Activated T-helper 1 cell treated with anti-CD3 and anti-CD28 coated beads, Interleukin-12 subunit alpha, Interleukin-12 subunit beta, Interleukin-2, Interleukin-4 antibody, amounts not matched to agents 30 ng/mL and 10 ng/mL and 1 ng/mL, durations not matched to agents 14 hours and 24 hours and 36 hours (primary cell): ENCODE data around the gene B3GALT6. TPM values are rescaled to one million over a fixed set of nuclear protein-coding genes. Genes with fewer than 3 reads are reported as not detected.
"Not testable (repeated sequence)": the region's sequence is repeated elsewhere in the genome, so short reads cannot be mapped to it uniquely, and the experiment has no call there.

ENCODE experiments used
- DNase-seq: peaks from one replicate; pipeline ENCODE4 v3.0.0; 2021; ENCODE audit warnings: low spot score
- H3K27ac Mint-ChIP-seq: one replicate; pipeline ENCODE4 v1.8.0; 2021; ENCODE audit warnings: mild to moderate bottlenecking, mixed read lengths
- H3K27me3 Mint-ChIP-seq: one replicate; pipeline ENCODE4 v1.8.0; 2022; ENCODE audit warnings: mild to moderate bottlenecking, moderate library complexity, mixed read lengths; ENCODE audit not compliant: insufficient read depth
- H3K36me3 Mint-ChIP-seq: one replicate; pipeline ENCODE4 v1.8.0; 2021; ENCODE audit warnings: low read depth, mixed read lengths
- H3K4me1 Mint-ChIP-seq: one replicate; pipeline ENCODE4 v1.8.0; 2021; ENCODE audit warnings: low read depth, mixed read lengths
- H3K4me3 Mint-ChIP-seq: one replicate; pipeline ENCODE4 v1.8.0; 2021; ENCODE audit warnings: mild to moderate bottlenecking, moderate library complexity, mixed read lengths
- H3K9me3 Mint-ChIP-seq: one replicate; pipeline ENCODE4 v1.8.0; 2021; ENCODE audit warnings: mixed read lengths
- intact Hi-C: fragments of 100-400 bp; cut with micrococcal nuclease; formaldehyde crosslinking; loops from one replicate; pipeline ENCODE4 v1.15.1; 2024
- total RNA-seq: library from RNA; stranded (reverse); gene quantifications from 2 replicates; pipeline ENCODE4 v1.2.3, GENCODE V29; 2022

Gene B3GALT6
- total RNA-seq, 1 donor from 2014 or later = 45.9 TPM

DNA sequence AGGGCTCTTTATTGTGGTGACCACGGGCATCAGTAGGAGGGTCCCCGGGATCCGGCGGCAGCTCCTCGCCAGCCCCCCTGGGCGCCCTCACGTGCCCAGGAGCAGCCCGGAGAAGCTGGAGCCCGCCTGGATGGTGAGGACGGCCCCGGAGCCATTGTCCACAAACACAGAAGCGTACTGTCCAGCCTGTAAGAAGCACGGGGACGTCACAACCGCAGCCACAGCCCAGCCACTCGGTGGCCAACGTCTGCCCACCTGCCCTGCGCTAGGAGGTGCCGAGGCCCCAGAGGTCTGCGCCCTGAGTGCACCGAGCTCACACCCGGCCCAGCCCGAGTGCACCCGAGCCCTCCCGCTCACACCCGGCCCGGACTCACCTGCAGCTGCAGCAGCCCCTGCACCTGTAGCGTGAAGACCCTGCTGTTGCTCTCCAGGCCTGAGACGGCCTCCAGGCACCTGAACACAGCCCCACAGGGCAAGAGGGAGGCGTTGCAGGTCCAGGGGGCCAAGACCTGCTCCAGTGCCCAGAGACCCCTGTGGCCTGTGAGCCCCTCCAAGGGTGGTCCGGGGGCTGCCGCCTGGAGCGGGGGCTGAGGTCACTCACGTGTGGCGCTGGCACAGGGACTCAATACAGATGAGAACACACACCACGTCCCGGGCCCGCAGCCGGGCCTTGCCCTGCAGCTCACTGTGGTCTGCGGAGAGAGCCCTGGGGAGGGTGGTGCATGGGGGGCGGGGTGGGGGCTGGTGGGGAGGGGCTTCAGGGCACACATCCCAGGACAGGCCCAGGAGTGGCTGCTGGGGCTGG is 10.6 kb downstream of the B3GALT6 start:
- no peak overlapping the region for H3K27ac Mint-ChIP-seq
- DNase-seq = no peak
- no peaks in the 10 kb centered on the region for H3K9me3 Mint-ChIP-seq
- intact Hi-C loops = no loop called here
- no peak overlapping the region for H3K4me3 Mint-ChIP-seq
- H3K4me1 Mint-ChIP-seq = no peaks in the 10 kb centered on the region
- no peaks in the 10 kb centered on the region for H3K36me3 Mint-ChIP-seq
- no peaks in the 10 kb centered on the region for H3K27me3 Mint-ChIP-seq

DNA sequence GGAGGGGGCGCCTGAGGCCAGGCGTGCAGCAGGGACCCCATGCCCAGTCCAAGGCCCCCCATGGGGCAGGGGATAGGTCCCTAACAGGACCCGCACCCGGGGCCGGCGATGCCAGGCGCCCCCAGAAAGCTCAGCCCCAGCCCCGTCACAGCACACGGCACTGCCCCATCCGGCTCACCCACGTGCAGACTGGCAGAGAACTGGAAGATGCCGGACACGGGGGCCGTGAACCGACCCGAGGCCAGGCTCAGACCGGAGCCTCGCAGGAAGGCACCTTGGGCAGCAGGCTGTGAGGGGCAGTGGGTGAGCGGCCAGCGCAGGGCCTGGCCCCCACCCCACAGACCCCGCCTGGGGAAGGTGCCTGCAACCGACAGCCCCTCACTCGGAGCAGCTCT is 11.2 kb downstream of the B3GALT6 start:
- intact Hi-C loops = no loop called here
- H3K4me1 Mint-ChIP-seq = no peaks in the 10 kb centered on the region
- no peak overlapping the region for H3K4me3 Mint-ChIP-seq

DNA sequence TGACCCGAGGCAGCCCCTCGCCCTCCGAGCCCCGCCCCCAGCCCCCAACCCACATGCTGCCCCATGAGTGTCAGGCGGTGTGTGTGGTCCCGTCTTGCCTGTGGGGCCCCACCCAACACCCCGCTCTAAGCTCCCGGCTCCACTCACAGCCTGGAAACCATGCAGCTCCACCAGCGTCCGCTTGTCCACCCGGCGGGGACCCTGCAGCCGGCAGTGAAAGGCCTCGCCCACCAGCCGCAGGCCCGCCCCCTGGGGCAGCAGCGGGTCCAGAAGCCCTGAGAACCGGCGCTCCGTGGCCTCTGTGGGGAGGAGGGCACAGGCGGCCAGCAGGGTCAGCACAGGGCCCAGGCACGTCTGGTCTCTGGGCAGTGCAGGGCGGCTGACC is 11.8 kb downstream of the B3GALT6 start:
- no peak for DNase-seq
- intact Hi-C loops = no loop called here
- Mint-ChIP-seq H3K27me3 (no peaks in the 10 kb centered on the region), H3K9me3 (no peaks in the 10 kb centered on the region), H3K4me3 (no peak overlapping the region), H3K36me3 (no peaks in the 10 kb centered on the region), H3K4me1 (no peaks in the 10 kb centered on the region), H3K27ac (no peak overlapping the region)

More for the DNA sequence above, 11.2 kb downstream of the B3GALT6 start:
- no peaks in the 10 kb centered on the region for H3K27me3 Mint-ChIP-seq
- H3K9me3 Mint-ChIP-seq = no peaks in the 10 kb centered on the region
- no peaks in the 10 kb centered on the region for H3K36me3 Mint-ChIP-seq
- H3K27ac Mint-ChIP-seq = no peak overlapping the region
- DNase-seq = no peak

DNA sequence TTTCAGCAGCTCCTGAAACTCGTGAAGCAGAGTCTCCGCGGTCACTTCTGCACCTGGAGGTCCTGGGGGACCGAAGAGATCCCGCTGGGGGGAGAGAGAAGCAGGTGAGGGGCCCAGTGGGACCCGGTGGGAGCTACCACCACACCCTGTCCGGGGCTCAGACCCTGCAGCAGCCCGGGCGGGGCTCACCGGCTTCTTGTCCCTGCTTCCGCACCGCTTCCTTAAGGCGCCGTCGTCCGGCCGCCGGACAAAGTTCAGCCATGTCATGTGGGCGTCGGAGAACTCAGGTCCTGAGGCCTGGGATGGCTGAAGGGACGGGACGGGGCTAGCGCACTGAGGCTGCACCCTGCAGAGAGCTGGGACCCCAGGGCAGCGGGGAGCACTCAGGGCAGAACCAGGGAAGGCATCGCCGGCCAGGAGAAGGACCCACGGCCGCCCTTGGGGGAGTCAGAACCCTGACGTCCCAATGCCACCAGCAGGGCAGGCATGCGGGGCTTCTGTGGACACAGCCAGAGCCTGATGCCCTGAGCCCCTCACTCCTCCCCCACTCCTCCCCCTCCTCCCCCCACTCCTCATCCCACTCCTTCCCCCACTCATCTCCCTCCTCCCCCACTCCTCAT is 12.3 kb downstream of the B3GALT6 start:
- H3K4me3 Mint-ChIP-seq = no peak overlapping the region
- no peak for DNase-seq
- no peaks in the 10 kb centered on the region for H3K9me3 Mint-ChIP-seq
- H3K27ac Mint-ChIP-seq = no peak overlapping the region
- H3K27me3 Mint-ChIP-seq = no peaks in the 10 kb centered on the region
- intact Hi-C loops = no loop called here
- H3K36me3 Mint-ChIP-seq = no peaks in the 10 kb centered on the region
- no peaks in the 10 kb centered on the region for H3K4me1 Mint-ChIP-seq

DNA sequence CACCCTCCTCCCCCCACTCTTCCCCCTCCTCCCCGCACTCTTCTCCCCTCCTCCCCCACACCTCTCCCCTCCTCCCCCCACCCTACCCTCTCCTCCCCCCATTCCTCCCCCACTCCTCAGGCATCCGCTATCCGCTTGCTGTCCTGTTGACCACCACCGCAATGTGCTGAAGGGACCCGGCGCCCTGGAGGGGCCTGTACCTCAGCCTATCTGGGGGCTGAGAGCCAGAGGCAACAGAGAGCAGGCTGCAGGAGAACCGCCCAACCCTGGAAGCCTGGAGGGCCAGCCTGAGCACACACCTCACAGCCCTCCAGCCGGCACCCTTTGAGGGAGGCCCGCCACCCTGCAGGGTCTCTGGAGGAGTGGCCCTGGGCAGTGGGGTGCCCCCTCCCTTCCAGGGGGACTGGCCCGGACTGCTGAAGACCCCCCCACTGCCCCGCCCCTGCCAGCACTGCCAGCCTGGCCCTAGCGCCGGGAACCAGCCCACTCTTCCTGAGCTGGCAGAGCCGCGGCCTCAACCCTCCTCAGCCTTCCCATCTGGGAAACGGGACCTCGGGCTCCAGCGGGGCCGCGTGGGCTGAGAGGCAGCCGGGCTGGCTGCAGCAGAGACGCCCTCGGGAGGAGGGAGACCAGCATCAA is 13.3 kb downstream of the B3GALT6 start:
- Mint-ChIP-seq H3K4me1 (peaks cover 8% of the 10 kb centered on the region), H3K9me3 (no peaks in the 10 kb centered on the region), H3K27ac (no peak overlapping the region), H3K36me3 (no peaks in the 10 kb centered on the region), H3K4me3 (no peak overlapping the region), H3K27me3 (no peaks in the 10 kb centered on the region)
- DNase-seq = no peak
- intact Hi-C loops = no loop called here

DNA sequence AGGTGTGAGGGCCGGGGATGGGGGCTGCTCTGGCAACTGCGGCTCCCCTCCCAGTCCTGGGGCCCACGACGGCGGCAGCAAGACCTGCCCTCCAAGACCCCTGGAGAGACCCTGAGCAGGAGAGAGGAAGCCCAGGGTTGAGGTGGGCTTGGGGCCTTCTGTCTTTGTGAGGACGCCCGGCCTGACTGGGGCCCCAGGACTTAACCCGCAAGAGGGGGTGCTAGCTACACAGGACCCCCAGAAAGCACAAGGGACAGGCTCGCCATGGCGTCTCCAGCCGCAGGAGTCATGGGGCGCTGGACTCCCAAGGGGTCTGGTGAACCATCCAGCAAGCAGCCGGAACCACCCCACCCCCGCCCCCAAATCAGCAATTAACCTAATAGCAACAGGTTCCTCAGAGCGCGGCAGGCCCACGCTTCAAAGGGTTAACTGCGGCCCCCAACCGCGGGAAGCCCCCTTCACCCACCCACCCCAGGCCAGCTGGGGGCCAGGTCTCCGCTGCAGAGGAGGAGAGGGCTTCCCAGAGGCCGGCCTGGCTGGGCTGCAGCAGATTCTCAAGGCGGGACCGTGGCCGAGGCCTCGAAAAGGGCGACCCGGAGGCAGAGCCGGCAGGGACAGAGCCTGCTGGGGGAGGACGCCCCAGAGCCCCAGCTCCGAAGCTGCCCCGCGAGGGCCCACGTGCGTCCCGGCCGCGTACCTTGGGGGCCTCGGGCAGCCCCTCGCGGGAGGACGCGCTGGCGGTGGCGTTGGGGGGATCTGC is 14.0 kb downstream of the B3GALT6 start:
- Mint-ChIP-seq H3K4me1 (peaks cover 11% of the 10 kb centered on the region), H3K4me3 (no peak overlapping the region), H3K9me3 (no peaks in the 10 kb centered on the region), H3K36me3 (peaks cover 2% of the 10 kb centered on the region), H3K27ac (no peak overlapping the region), H3K27me3 (no peaks in the 10 kb centered on the region)
- intact Hi-C loops = no loop called here
- DNase-seq = no peak

DNA sequence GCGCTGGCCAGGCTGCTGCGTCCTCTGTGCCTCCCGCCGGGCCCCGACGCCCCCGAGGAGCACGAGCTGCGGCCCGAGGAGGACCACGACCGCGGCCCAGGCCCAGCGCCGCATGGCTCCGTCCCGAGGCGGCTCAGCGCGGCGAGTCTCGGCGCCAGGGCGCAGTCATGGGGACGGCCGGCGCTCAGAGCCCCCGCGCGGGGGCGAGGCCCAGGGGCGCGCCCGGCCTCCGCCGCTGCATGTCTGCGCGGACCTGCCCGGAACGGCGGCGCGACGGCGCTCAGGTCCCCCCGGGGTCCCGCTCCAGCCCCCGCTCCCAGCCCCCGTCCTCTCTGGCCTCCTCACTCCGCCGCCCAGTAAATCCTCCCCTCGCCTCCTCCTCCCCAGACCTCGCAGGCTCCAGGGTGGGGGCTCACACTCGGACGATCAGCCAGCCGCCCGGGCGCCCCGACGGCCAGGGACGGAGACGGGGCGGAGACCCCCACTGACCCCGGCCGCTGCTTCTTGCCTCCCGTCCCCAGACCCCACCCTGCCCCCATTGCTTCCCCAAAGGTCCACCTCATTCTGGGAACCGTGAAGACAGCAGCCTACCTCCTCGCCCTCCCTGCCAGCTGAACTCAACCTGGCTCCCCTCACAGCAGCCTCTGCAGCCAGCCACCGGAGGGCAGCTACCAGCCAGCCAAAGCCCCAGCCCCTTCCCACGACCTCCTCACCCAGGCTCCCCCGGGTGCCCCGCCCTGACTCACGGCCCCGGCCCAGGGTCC is 14.7 kb downstream of the B3GALT6 start, which contains the start of gene C1QTNF12:
Gene C1QTNF12 (minus strand): TSS at position 146 of the 764 bp plus-strand sequence. CDS start 32 bp downstream, at position 114.
- Mint-ChIP-seq H3K4me1 (peaks cover 14% of the 10 kb centered on the region), H3K36me3 (peaks cover 3% of the 10 kb centered on the region), H3K4me3 (no peak within 1 kb of the TSS), H3K27ac (no peak within 1 kb of the TSS), H3K27me3 (no peaks in the 10 kb centered on the region), H3K9me3 (no peaks in the 10 kb centered on the region)
- no peak for DNase-seq
- intact Hi-C loops = no loop called here

DNA sequence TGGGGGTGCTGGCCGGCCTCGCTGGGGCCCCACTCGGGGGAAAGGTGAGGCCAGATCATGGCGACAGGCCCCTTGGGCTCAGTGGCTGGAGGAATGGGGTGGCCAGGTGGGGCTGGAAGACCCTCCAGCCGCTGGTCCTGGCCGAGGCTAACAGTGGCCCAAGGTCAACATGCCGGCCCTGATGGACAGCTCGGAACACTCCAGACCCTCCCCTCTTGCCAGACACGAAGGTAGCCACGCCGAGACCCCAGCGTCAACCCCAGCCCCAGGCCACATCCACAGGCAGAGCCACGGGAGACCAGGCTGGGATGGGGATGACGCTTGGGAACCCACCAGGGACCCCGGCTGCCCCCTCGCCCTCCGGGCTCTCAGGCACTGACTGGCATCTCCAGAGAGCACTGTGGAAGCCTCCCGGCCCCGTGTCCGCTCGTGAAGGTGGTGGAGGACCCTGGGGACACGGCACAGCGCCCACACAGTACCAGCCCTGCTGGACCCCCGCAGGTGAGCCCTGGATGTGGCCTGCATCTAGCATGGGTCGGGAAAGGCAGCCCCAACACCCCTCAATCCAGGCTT is 15.4 kb downstream of the B3GALT6 start:
- H3K9me3 Mint-ChIP-seq = no peaks in the 10 kb centered on the region
- no peak overlapping the region for H3K27ac Mint-ChIP-seq
- H3K27me3 Mint-ChIP-seq = no peaks in the 10 kb centered on the region
- intact Hi-C loops = no loop called here
- no peak overlapping the region for H3K4me3 Mint-ChIP-seq
- H3K36me3 Mint-ChIP-seq = peaks cover 5% of the 10 kb centered on the region
- H3K4me1 Mint-ChIP-seq = peaks cover 14% of the 10 kb centered on the region
- DNase-seq = no peak

DNA sequence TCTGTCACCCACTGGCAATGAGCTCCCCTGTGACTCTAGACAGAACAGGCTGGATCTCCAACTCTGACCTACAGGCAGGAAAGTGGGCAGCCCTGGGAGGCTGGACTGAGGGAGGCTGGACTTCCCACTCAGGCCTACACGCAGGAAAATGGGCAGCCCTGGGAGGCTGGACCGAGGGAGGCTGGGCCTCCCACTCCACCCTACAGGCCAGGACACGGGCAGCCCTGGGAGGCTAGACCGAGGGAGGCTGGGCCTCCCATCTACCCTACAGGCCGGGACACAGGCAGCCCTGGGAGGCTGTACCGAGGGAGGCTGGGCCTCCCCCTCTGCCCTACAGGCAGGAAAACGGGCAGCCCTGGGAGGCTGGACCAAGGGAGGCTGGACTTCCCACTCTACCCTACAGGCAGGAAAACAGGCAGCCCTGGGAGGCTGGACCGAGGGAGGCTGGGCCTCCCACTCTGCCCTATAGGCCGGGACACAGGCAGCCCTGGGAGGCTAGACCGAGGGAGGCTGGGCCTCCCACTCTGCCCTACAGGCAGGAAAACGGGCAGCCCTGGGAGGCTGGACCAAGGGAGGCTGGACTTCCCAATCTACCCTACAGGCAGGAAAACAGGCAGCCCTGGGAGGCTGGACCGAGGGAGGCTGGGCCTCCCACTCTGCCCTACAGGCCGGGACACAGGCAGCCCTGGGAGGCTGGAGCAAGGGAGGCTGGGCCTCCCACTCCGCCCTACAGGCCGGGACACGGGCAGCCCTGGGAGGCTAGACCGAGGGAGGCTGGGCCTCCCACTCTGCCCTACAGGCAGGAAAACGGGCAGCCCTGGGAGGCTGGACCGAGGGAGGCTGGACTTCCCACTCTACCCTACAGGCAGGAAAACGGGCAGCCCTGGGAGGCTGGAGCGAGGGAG is 16.2 kb downstream of the B3GALT6 start:
- H3K9me3 Mint-ChIP-seq, H3K27ac Mint-ChIP-seq, H3K27me3 Mint-ChIP-seq, H3K4me3 Mint-ChIP-seq, intact Hi-C loops, DNase-seq: not testable (repeated sequence)
- Mint-ChIP-seq H3K4me1 (peaks cover 14% of the 10 kb centered on the region), H3K36me3 (peaks cover 12% of the 10 kb centered on the region)

DNA sequence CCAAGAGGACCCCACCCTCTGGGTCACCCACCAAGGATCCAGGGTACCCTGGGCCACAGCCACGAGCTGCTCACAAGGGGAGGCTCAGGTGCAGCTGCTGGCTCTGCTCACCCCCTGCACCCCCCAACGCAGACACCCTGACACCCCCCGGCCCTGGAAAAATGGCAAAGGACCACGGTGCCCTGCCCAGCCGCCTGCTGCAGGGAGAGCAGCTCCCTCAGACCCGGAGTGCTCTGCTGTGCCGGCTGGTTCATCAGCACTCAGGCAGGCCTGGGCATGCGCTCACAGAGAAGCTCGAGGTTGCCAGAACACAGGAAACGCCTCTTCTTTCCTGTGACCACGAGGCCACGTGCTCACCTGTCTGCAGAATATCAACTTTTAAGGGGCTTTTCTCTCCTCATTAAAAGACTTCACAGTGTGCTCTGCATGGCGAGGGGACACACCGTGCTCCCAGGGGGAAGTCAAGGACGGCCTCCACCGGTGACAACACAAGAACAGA is 18.8 kb downstream of the B3GALT6 start:
- H3K4me1 Mint-ChIP-seq = peaks cover 14% of the 10 kb centered on the region
- H3K27ac Mint-ChIP-seq = peak overlapping the region; percentile 89
- no peaks in the 10 kb centered on the region for H3K27me3 Mint-ChIP-seq
- no peaks in the 10 kb centered on the region for H3K9me3 Mint-ChIP-seq
- intact Hi-C loops = loop anchor here (1.0 to 5.0 kb wide), 3 partner anchors 23 to 129 kb away; partner anchors contain the start of gene TNFRSF18
- peak overlapping the region; percentile 37 for H3K4me3 Mint-ChIP-seq
- H3K36me3 Mint-ChIP-seq = peaks cover 17% of the 10 kb centered on the region
- DNase-seq = peak; percentile 62

DNA sequence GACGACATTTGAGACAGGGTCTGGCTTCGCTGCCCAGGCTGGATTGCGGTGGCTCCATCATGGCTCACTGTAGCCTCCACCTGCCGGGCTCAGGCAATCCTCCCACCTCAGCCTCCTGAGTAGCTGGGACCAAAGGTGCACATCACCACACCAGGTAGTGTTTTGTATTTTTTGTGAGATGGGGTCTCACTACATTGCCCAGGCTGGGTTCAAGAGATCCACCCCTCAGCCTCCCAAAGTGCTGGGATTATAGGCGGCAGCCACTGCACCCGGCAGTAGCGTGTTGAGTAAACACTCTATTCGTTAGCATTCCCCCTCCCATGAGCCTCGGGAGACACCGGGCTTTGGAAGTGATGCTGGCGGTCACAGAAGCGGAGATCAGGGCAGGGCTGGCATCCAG is 21.3 kb downstream of the B3GALT6 start:
- no peak for DNase-seq
- Mint-ChIP-seq H3K4me3 (no peak overlapping the region), H3K4me1 (peaks cover 14% of the 10 kb centered on the region), H3K9me3 (no peaks in the 10 kb centered on the region), H3K27ac (peak overlapping the region; percentile 18), H3K27me3 (no peaks in the 10 kb centered on the region), H3K36me3 (peaks cover 27% of the 10 kb centered on the region)
- intact Hi-C loops = loop anchor here (5.0 kb wide), 1 partner anchor 46 kb away; the partner anchor contains the start of gene TNFRSF18
